HepG2 (cell line): ENCODE results near the gene RING1. TPM values are rescaled to one million over a fixed set of nuclear protein-coding genes. Genes with fewer than 3 reads are reported as not detected.

ENCODE experiments used
- FOXK2 ChIP-seq: fragments of 450-650 bp; IDR thresholded peaks from 2 replicates; pipeline ENCODE4 v1.6.1; 2016
- GPN1 ChIP-seq: sonication (generic); formaldehyde crosslinking; IDR thresholded peaks from 2 replicates; pipeline ENCODE4 v1.5.1; 2020; ENCODE audit warnings: missing genetic modification reagents, borderline replicate concordance
- HBP1 ChIP-seq: IDR thresholded peaks from 2 replicates; pipeline ENCODE4 v1.6.1; 2016; ENCODE audit warnings: low read depth, control low read depth
- HDAC2 ChIP-seq: sonication (generic); formaldehyde crosslinking; IDR thresholded peaks from 2 replicates; pipeline ENCODE4 v1.4.0; 2020; ENCODE audit warnings: missing genetic modification reagents
- HHEX ChIP-seq: IDR thresholded peaks from 2 replicates; pipeline ENCODE4 v1.6.1; 2016; ENCODE audit warnings: control low read depth
- MLLT10 ChIP-seq: sonication (generic); formaldehyde crosslinking; IDR thresholded peaks from 2 replicates; pipeline ENCODE4 v1.4.0; 2020; ENCODE audit warnings: missing genetic modification reagents
- MTA1 ChIP-seq: sonication (generic); formaldehyde crosslinking; IDR thresholded peaks from 2 replicates; pipeline ENCODE4 v1.4.0; 2020; ENCODE audit warnings: missing genetic modification reagents, mild to moderate bottlenecking, borderline replicate concordance
- REL ChIP-seq: sonication (generic); formaldehyde crosslinking; conservative IDR thresholded peaks from 2 replicates; pipeline ENCODE4 v1.8.0; 2022; ENCODE audit warnings: mild to moderate bottlenecking, missing genetic modification reagents, moderate library complexity
- YY1 ChIP-seq: IDR thresholded peaks from 2 replicates; pipeline ENCODE4 v1.6.1; 2011; ENCODE audit warnings: low read length, low read depth, moderate library complexity, mild to moderate bottlenecking; ENCODE audit not compliant: insufficient read depth, insufficient replicate concordance
- ZMYM4 ChIP-seq: sonication (generic); formaldehyde crosslinking; IDR thresholded peaks from 2 replicates; pipeline ENCODE4 v1.8.1; 2023; ENCODE audit warnings: mild to moderate bottlenecking, missing genetic modification reagents
- ZNF263 ChIP-seq: sonication (generic); formaldehyde crosslinking; IDR thresholded peaks from 2 replicates; pipeline ENCODE4 v1.4.0; 2020; ENCODE audit warnings: missing genetic modification reagents
- ZNF484 ChIP-seq: sonication (generic); formaldehyde crosslinking; IDR thresholded peaks from 2 replicates; pipeline ENCODE4 v1.5.1; 2020; ENCODE audit warnings: mild to moderate bottlenecking, low read depth, missing genetic modification reagents, borderline replicate concordance
- ZNF776 ChIP-seq: sonication (generic); formaldehyde crosslinking; IDR thresholded peaks from 2 replicates; pipeline ENCODE4 v1.4.0; 2020; ENCODE audit warnings: mild to moderate bottlenecking, missing genetic modification reagents
- polyA plus RNA-seq, 8 experiments: library from polyadenylated mRNA; depleted of rRNA in 3 of 8; stranded (reverse) in 7 of 8; unstranded in 1 of 8; fragments of >200 nt; fragmentation: Illumina TruSeq in 4 of 8; extraction: Trizol in 4 of 8; gene quantifications; 2 replicates each; pipeline versions ENCODE4 v1.2.1 to v1.2.3, GENCODE V29; 2011 to 2016; ENCODE audit warnings: low read depth in 4 of 8, missing spikeins in 1 of 8, mixed read lengths in 1 of 8; ENCODE audit not compliant: insufficient read depth in 1 of 8
- total RNA-seq, 5 experiments: library from RNA; depleted of rRNA; stranded (reverse); fragments of >200 nt; fragmentation: Illumina TruSeq; extraction: Trizol; gene quantifications; 2 replicates each; pipeline ENCODE4 v1.2.3, GENCODE V29; 2016; ENCODE audit warnings: low read depth in 1 of 5
- TF ChIP-seq, protein P1 (sequence below): IDR thresholded peaks from 2 replicates; pipeline ENCODE4 v1.6.1; 2012; ENCODE audit warnings: low read length, improper control_type of control experiment
- TF ChIP-seq, protein P2 (sequence below): sonication (generic); formaldehyde crosslinking; conservative IDR thresholded peaks from 2 replicates; pipeline ENCODE4 v1.4.0; 2020; ENCODE audit warnings: missing genetic modification reagents
- TF ChIP-seq, protein P3 (sequence below): IDR thresholded peaks from 2 replicates; pipeline ENCODE4 v1.6.1; 2016; ENCODE audit warnings: missing compliant biosample characterization, missing genetic modification reagents, borderline replicate concordance
- TF ChIP-seq, protein P4 (sequence below): sonication (generic); formaldehyde crosslinking; IDR thresholded peaks from 2 replicates; pipeline ENCODE4 v1.5.0; 2020; ENCODE audit warnings: mild to moderate bottlenecking, missing genetic modification reagents

Gene RING1
- total and polyA plus RNA-seq, 2 of the 13 experiments (the other 11 are each of a cell fraction or from before 2014, with no cell fraction given), result 23.9 to 33.6 TPM

GRCh38 chr6:33161354-33162331 lies 46.7 kb upstream of the RING1 start (continued):
- TF ChIP-seq ZNF484 (CRISPR knock-in tag) (no peak), GPN1 (peak; percentile 21; the same call in 1 of the 2 replicates), MTA1 (CRISPR knock-in tag) (peak; percentile 71; the same call in 1 of the 2 replicates), ZMYM4 (CRISPR knock-in tag) (no peak; the same call in 1 of the 2 replicates), YY1 (peak; percentile 49), HBP1 (CRISPR knock-in tag) (no peak), REL (CRISPR knock-in tag) (no peak), ZNF776 (CRISPR knock-in tag) (0 out of 2 replicates have a peak, but pooled peaks have one; percentile 51), MLLT10 (no peak), HHEX (no peak), HDAC2 (CRISPR knock-in tag) (no peak), ZNF263 (no peak), FOXK2 (no peak)
- TF ChIP-seq, protein P1, sequence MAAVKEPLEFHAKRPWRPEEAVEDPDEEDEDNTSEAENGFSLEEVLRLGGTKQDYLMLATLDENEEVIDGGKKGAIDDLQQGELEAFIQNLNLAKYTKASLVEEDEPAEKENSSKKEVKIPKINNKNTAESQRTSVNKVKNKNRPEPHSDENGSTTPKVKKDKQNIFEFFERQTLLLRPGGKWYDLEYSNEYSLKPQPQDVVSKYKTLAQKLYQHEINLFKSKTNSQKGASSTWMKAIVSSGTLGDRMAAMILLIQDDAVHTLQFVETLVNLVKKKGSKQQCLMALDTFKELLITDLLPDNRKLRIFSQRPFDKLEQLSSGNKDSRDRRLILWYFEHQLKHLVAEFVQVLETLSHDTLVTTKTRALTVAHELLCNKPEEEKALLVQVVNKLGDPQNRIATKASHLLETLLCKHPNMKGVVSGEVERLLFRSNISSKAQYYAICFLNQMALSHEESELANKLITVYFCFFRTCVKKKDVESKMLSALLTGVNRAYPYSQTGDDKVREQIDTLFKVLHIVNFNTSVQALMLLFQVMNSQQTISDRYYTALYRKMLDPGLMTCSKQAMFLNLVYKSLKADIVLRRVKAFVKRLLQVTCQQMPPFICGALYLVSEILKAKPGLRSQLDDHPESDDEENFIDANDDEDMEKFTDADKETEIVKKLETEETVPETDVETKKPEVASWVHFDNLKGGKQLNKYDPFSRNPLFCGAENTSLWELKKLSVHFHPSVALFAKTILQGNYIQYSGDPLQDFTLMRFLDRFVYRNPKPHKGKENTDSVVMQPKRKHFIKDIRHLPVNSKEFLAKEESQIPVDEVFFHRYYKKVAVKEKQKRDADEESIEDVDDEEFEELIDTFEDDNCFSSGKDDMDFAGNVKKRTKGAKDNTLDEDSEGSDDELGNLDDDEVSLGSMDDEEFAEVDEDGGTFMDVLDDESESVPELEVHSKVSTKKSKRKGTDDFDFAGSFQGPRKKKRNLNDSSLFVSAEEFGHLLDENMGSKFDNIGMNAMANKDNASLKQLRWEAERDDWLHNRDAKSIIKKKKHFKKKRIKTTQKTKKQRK, result no peak
- TF ChIP-seq, protein P2, sequence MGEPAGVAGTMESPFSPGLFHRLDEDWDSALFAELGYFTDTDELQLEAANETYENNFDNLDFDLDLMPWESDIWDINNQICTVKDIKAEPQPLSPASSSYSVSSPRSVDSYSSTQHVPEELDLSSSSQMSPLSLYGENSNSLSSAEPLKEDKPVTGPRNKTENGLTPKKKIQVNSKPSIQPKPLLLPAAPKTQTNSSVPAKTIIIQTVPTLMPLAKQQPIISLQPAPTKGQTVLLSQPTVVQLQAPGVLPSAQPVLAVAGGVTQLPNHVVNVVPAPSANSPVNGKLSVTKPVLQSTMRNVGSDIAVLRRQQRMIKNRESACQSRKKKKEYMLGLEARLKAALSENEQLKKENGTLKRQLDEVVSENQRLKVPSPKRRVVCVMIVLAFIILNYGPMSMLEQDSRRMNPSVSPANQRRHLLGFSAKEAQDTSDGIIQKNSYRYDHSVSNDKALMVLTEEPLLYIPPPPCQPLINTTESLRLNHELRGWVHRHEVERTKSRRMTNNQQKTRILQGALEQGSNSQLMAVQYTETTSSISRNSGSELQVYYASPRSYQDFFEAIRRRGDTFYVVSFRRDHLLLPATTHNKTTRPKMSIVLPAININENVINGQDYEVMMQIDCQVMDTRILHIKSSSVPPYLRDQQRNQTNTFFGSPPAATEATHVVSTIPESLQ (CRISPR knock-in tag), result no peak
- TF ChIP-seq, protein P3, sequence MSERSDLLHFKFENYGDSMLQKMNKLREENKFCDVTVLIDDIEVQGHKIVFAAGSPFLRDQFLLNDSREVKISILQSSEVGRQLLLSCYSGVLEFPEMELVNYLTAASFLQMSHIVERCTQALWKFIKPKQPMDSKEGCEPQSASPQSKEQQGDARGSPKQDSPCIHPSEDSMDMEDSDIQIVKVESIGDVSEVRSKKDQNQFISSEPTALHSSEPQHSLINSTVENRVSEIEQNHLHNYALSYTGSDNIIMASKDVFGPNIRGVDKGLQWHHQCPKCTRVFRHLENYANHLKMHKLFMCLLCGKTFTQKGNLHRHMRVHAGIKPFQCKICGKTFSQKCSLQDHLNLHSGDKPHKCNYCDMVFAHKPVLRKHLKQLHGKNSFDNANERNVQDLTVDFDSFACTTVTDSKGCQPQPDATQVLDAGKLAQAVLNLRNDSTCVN (CRISPR knock-in tag), result no peak
- TF ChIP-seq, protein P4, sequence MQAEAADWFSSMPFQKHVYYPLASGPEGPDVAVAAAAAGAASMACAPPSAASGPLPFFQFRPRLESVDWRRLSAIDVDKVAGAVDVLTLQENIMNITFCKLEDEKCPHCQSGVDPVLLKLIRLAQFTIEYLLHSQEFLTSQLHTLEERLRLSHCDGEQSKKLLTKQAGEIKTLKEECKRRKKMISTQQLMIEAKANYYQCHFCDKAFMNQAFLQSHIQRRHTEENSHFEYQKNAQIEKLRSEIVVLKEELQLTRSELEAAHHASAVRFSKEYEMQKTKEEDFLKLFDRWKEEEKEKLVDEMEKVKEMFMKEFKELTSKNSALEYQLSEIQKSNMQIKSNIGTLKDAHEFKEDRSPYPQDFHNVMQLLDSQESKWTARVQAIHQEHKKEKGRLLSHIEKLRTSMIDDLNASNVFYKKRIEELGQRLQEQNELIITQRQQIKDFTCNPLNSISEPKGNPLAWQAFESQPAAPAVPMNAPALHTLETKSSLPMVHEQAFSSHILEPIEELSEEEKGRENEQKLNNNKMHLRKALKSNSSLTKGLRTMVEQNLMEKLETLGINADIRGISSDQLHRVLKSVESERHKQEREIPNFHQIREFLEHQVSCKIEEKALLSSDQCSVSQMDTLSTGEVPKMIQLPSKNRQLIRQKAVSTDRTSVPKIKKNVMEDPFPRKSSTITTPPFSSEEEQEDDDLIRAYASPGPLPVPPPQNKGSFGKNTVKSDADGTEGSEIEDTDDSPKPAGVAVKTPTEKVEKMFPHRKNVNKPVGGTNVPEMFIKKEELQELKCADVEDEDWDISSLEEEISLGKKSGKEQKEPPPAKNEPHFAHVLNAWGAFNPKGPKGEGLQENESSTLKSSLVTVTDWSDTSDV (CRISPR knock-in tag), result peak; percentile 5; the same call in 1 of the 2 replicates
